GM12875 (cell line): ENCODE data around the gene SARDH.
"Not testable (repeated sequence)": the region's sequence is repeated elsewhere in the genome, so short reads cannot be mapped to it uniquely, and the experiment has no call there.

Experiments
- H3K4me3 ChIP-seq: one replicate; pipeline ENCODE4 v1.5.1; 2011; ENCODE audit warnings: low read depth, low read length, control low read depth
- TF ChIP-seq, protein P1 (sequence below): IDR thresholded peaks from 2 replicates; pipeline ENCODE4 v1.5.1; 2011; ENCODE audit warnings: low read depth, mild to moderate bottlenecking, control low read depth, inconsistent platforms, low read length, moderate library complexity, borderline replicate concordance; ENCODE audit not compliant: insufficient read depth

Gene SARDH

GRCh38 chr9:133754187-133754586 lies 16.0 kb upstream of the SARDH start:
- H3K4me3 ChIP-seq: no peak overlapping the region
- TF ChIP-seq, protein P1, sequence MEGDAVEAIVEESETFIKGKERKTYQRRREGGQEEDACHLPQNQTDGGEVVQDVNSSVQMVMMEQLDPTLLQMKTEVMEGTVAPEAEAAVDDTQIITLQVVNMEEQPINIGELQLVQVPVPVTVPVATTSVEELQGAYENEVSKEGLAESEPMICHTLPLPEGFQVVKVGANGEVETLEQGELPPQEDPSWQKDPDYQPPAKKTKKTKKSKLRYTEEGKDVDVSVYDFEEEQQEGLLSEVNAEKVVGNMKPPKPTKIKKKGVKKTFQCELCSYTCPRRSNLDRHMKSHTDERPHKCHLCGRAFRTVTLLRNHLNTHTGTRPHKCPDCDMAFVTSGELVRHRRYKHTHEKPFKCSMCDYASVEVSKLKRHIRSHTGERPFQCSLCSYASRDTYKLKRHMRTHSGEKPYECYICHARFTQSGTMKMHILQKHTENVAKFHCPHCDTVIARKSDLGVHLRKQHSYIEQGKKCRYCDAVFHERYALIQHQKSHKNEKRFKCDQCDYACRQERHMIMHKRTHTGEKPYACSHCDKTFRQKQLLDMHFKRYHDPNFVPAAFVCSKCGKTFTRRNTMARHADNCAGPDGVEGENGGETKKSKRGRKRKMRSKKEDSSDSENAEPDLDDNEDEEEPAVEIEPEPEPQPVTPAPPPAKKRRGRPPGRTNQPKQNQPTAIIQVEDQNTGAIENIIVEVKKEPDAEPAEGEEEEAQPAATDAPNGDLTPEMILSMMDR: no peak

- TF ChIP-seq, protein P1: no peak
- H3K4me3 ChIP-seq: no peak overlapping the region
Measured at GRCh38 chr9:133752739-133753446, 14.7 kb upstream of the SARDH start.

- no peak overlapping the region for H3K4me3 ChIP-seq
- TF ChIP-seq, protein P1: no peak
Measured at GRCh38 chr9:133750982-133751649, 13.0 kb upstream of the SARDH start.

GRCh38 chr9:133747309-133747708 lies 9.2 kb upstream of the SARDH start:
- TF ChIP-seq, protein P1: no peak
- H3K4me3 ChIP-seq: no peak overlapping the region

DNA sequence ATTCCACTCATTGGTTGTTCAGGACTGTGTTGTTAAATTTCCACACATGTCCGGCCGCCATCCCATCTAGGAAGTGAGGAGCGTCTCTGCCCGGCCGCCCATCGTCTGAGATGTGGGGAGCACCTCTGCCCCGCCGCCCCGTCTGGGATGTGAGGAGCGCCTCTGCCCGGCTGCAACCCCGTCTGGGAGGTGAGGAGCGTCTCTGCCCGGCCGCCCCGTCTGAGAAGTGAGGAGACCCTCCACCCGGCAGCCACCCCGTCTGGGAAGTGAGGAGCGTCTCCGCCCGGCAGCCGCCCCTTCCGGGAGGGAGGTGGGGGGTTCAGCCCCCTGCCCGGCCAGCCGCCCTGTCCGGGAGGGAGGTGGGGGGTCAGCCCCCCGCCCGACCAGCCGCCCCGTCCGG lies 6.4 kb upstream of the SARDH start:
- H3K4me3 ChIP-seq: not testable (repeated sequence)

DNA sequence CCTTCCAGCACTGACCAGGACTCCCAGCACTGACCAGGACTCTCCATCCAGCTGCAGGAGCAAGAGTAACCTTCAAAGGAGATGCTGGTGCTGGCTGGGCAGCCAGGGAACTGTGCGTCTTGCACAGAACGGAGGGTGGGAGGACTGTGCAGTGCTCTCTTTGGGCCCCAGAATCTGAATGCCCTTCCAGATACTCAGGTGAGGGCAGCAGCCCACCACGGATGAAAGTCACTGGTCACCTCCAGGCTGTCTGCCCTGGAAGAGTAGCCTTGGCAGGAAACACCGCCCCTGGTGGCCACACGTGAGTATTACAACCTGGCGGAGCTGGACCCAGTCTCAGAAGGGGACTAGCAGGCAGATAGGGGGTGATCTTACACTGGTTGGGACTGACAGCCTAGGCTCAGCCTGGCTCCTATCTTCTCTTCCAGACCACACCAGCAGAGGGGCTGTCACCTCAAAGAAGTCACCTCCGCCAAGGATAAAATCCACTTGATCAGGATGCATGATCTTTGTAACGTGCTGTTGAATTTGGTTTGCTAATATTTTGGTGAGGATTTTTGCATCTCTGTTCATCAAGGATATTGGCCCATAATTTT lies 4.8 kb upstream of the SARDH start:
- TF ChIP-seq, protein P1: peak; percentile 97
- H3K4me3 ChIP-seq: no peak overlapping the region

DNA sequence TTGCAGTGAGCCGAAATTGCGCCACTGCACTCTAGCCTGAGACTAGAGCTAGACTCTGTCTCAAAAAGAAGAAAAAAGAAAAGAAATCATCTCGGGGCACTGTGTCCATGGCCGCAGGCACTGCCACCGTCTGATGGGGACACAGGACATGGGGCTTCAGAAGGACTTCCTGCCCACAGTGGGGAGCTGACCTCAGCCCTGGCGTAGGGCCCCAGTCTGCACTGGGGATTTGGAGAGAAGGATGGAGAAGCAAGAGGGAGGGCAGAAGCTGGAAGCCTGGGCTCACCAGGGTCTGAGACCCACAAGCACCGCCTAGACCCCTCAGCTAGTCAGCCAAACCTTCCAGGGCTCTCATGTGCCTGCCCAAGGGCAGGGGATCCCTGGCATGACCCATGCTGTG lies 4.1 kb upstream of the SARDH start:
- H3K4me3 ChIP-seq: no peak overlapping the region
- TF ChIP-seq, protein P1: no peak
